AG04450 (cell line): Measurements from ENCODE around the gene OR52E2. TPM values are rescaled to one million over a fixed set of nuclear protein-coding genes. Genes with fewer than 3 reads are reported as not detected.

ENCODE experiments used
- CTCF ChIA-PET: fragments of 300-600, 350-600 bp; formaldehyde crosslinking; extraction: SDS; loops from one replicate; lab custom pipeline; 2022; ENCODE audit warnings: antibody characterized with exemption, inconsistent platforms; lab: Charles Lee
- POLR2A ChIA-PET: fragments of 350-600 bp; formaldehyde crosslinking; extraction: SDS; loops from one replicate; lab custom pipeline; 2021; ENCODE audit warnings: antibody characterized with exemption, inconsistent platforms; lab: Yijun Ruan, JAX
- DNase-seq: peaks from one replicate; pipeline ENCODE4 v3.0.0-alpha.2; 2011; ENCODE audit warnings: low read depth, low spot score
- H3K27ac ChIP-seq: one replicate; pipeline ENCODE4 v1.5.1; 2012; ENCODE audit warnings: low read depth, low read length, control low read depth
- H3K27me3 ChIP-seq: one replicate; pipeline ENCODE4 v1.6.0; 2012; ENCODE audit warnings: low read length; ENCODE audit not compliant: control insufficient read depth, insufficient read depth
- H3K4me3 ChIP-seq: 2 replicates; pipeline ENCODE4 v1.5.1; 2011; ENCODE audit warnings: mild to moderate bottlenecking, low read depth, low read length, control low read depth
- H3K9me3 ChIP-seq: 2 replicates; pipeline ENCODE4 v1.5.1; 2012; ENCODE audit warnings: low read length; ENCODE audit not compliant: control insufficient read depth, insufficient read depth
- polyA plus RNA-seq: library from polyadenylated mRNA; depleted of rRNA; stranded (reverse); fragments of >200 nt; gene quantifications from 2 replicates; pipeline ENCODE4 v1.2.3, GENCODE V29; 2011
- TF ChIP-seq, protein P1 (sequence below): IDR thresholded peaks from 2 replicates; pipeline ENCODE4 v1.5.1; 2011; ENCODE audit warnings: low read depth, low read length, control low read depth, inconsistent platforms

Gene OR52E2
- polyA plus RNA-seq, 1 experiment, result not detected

DNA sequence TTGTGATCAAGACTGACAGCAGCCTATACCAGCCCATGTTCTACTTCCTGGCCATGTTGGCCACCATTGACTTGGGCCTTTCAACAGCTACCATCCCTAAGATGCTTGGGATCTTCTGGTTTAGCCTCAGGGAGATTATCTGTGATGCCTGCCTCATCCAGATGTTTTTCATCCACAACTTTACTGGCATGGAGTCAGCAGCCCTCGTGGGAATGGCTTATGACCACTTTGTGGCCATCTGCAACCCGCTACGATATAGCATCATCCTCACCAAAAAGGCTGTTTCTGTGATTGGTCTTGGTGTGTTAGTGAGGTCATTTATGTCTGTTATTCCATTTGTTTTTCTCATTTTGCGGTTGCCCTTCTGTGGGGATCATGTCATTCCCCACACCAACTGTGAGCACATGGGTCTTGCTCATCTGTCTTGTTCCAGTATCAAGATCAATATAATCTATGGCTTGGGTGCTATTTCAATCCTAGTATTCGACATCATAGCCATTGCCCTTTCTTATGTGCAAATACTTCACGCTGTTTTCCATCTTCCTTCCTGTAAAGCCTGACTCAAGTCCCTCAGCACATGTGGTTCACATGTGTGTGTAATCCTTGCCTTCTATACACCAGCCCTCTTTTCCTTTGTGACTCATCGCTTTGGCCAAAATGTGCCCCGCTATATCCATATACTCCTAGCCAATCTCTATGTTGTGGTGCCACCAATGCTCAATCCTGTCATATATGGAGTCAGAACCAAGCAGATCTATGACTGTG is 33.6 kb upstream of the OR52E2 start:
- Histone ChIP-seq H3K27ac (no peak overlapping the region), H3K9me3 (no peaks in the 10 kb centered on the region)
- CTCF ChIA-PET, result interaction anchor here (1.1 kb wide), 1 partner anchor 31 kb away, joined by 4 read pairs; no protein-coding TSS in a partner anchor

DNA sequence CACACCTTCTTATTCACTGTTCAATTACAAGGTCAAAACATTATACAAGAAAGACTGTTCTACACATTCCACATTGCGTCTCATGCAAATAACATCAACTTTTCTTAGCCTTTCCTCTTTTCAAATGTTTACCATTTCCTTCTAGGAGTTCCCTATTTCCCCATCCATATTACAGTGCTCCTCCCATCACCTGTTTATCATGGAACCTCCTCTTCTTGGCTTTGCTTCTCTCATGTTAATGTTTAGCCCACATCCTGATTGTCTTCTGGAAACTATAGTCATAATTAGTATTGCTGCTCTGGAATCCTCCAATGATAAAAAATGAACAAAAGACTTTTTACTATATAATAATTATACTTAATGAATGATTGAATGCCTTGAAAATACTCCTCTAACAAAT is 31.2 kb upstream of the OR52E2 start:
- H3K27me3 ChIP-seq, result no peaks in the 10 kb centered on the region
- ChIA-PET POLR2A (no interaction called here), CTCF (no interaction called here)
- H3K9me3 ChIP-seq, result no peaks in the 10 kb centered on the region
- TF ChIP-seq, protein P1, sequence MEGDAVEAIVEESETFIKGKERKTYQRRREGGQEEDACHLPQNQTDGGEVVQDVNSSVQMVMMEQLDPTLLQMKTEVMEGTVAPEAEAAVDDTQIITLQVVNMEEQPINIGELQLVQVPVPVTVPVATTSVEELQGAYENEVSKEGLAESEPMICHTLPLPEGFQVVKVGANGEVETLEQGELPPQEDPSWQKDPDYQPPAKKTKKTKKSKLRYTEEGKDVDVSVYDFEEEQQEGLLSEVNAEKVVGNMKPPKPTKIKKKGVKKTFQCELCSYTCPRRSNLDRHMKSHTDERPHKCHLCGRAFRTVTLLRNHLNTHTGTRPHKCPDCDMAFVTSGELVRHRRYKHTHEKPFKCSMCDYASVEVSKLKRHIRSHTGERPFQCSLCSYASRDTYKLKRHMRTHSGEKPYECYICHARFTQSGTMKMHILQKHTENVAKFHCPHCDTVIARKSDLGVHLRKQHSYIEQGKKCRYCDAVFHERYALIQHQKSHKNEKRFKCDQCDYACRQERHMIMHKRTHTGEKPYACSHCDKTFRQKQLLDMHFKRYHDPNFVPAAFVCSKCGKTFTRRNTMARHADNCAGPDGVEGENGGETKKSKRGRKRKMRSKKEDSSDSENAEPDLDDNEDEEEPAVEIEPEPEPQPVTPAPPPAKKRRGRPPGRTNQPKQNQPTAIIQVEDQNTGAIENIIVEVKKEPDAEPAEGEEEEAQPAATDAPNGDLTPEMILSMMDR, result no peak
- no peak for DNase-seq
- H3K27ac ChIP-seq, result no peak overlapping the region
- H3K4me3 ChIP-seq, result no peak overlapping the region

More for the DNA sequence above, 33.6 kb upstream of the OR52E2 start:
- TF ChIP-seq, protein P1, result no peak
- Histone ChIP-seq H3K4me3 (no peak overlapping the region), H3K27me3 (no peaks in the 10 kb centered on the region)
- no peak for DNase-seq
- POLR2A ChIA-PET, result no interaction called here

- no peaks in the 10 kb centered on the region for H3K27me3 ChIP-seq
- H3K27ac ChIP-seq, result no peak overlapping the region
- ChIA-PET CTCF (no interaction called here), POLR2A (no interaction called here)
- no peak overlapping the region for H3K4me3 ChIP-seq
- TF ChIP-seq, protein P1, result no peak
- DNase-seq, result no peak
- H3K9me3 ChIP-seq, result no peaks in the 10 kb centered on the region
These were observed 29.1 kb upstream of the OR52E2 start for GRCh38 chr11:5088556-5088955.

DNA sequence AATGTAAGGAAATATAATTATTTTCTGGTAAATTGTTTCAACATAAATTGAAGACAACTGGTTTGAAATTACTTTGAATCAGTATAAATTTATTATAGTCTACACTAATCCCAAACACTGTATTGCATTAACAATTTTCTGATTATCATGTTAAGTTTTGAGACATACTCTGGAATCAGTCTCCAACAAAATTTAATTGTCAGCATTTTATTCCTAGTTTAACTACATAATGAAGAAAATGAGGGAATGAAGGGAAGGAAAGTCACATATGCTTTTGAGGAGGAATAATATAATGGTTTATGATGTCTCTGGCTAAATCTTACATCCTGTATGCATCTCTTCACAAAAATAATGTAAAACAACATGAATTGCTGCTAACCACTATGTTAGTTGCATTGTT is 24.2 kb upstream of the OR52E2 start:
- TF ChIP-seq, protein P1, result no peak
- no peak for DNase-seq
- Histone ChIP-seq H3K9me3 (no peaks in the 10 kb centered on the region), H3K27ac (no peak overlapping the region), H3K4me3 (no peak overlapping the region), H3K27me3 (no peaks in the 10 kb centered on the region)
- CTCF ChIA-PET, result no interaction called here
- POLR2A ChIA-PET, result no interaction called here

DNA sequence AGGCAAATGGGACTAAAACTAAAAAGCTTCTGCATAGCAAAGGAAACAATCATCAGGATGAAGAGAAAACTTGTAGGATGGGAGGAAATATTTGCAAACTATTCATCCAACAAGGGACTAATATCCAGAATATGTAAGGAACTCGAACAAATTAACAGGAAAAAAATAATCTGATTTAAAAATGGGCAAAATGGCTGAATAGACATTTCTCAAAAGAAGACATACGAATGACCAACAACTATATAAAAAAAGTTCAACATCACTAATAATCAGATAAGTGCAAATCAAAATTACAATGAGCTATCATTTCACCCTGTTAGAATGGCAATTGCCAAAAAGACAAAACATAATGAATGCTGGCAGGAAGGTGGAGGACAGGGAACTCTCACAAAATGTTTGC is 22.0 kb upstream of the OR52E2 start:
- H3K4me3 ChIP-seq, result no peak overlapping the region
- no peak for DNase-seq
- no peaks in the 10 kb centered on the region for H3K27me3 ChIP-seq
- H3K27ac ChIP-seq, result no peak overlapping the region
- CTCF ChIA-PET, result interaction anchor here (1.1 kb wide), 1 partner anchor 395 kb away, joined by 3 read pairs; no protein-coding TSS in a partner anchor
- POLR2A ChIA-PET, result no interaction called here
- TF ChIP-seq, protein P1, result no peak
- H3K9me3 ChIP-seq, result no peaks in the 10 kb centered on the region
